Suprapubic skin (tissue), 4 donors: ENCODE results near the gene ZNF526. TPM values are rescaled to one million over a fixed set of nuclear protein-coding genes. Genes with fewer than 3 reads are reported as not detected.

Experiments used
- DNase-seq, 2 donors: peaks; one replicate each; pipeline ENCODE4 v3.0.0-alpha.2; 2019; ENCODE audit warnings: low spot score in 2 of 2
- H3K27ac ChIP-seq: fragments of 200-600 bp; sonication (generic); one replicate; pipeline ENCODE4 v1.5.1; 2019
- H3K27me3 ChIP-seq: fragments of 200-600 bp; sonication (generic); one replicate; pipeline ENCODE4 v1.5.1; 2019
- H3K36me3 ChIP-seq: fragments of 200-600 bp; sonication (generic); one replicate; pipeline ENCODE4 v1.5.1; 2019
- H3K4me1 ChIP-seq: fragments of 200-600 bp; sonication (generic); one replicate; pipeline ENCODE4 v1.5.1; 2019
- H3K4me3 ChIP-seq: fragments of 200-600 bp; sonication (generic); one replicate; pipeline ENCODE4 v1.5.1; 2019; ENCODE audit warnings: mild to moderate bottlenecking
- H3K9me3 ChIP-seq: fragments of 200-600 bp; sonication (generic); one replicate; pipeline ENCODE4 v1.5.1; 2019
- EP300 ChIP-seq: sonication (generic); formaldehyde crosslinking; IDR thresholded peaks from one replicate; pipeline ENCODE4 v1.6.1; 2017; ENCODE audit warnings: antibody characterized with exemption
- POLR2A ChIP-seq, 2 donors: fragments of 450-650 bp; IDR thresholded peaks; one replicate each; pipeline ENCODE4 v1.6.1; 2017; ENCODE audit warnings: antibody characterized with exemption in 2 of 2, mild to moderate bottlenecking in 2 of 2, moderate library complexity in 2 of 2
- POLR2AphosphoS5 ChIP-seq, 3 donors: sonication (generic); formaldehyde crosslinking; IDR thresholded peaks; one replicate each; pipeline ENCODE4 v1.6.1; 2017; ENCODE audit warnings: antibody characterized with exemption in 3 of 3
- WGBS: methylation state at CpG from one replicate; pipeline ENCODE4 v1.1.5; 2018; 5-methylcytosine and 5-hydroxymethylcytosine counted together
- total RNA-seq, 4 donors: library from RNA; depleted of rRNA; stranded (reverse); fragments of >200 nt; gene quantifications; one replicate each; pipeline ENCODE4 v1.1.0, GENCODE V29; 2016
- TF ChIP-seq, protein P1 (sequence below), 2 donors: fragments of 200-600 bp in 1 of 2; fragments of 450-650 bp in 1 of 2; sonication (generic) in 1 of 2; IDR thresholded peaks; one replicate each; pipeline ENCODE4 v1.5.1; 2016 to 2019; ENCODE audit warnings: antibody characterized with exemption in 2 of 2, mild to moderate bottlenecking in 1 of 2, moderate library complexity in 1 of 2

The ZNF526 gene
- total RNA-seq, 4 donors from 2014 or later, result 4.2 to 12.9 (median 8.9) TPM

- no peak for DNase-seq
- H3K4me3 ChIP-seq, result no peak overlapping the region
- peaks cover 56% of the 10 kb centered on the region for H3K27me3 ChIP-seq
- no peak for TF ChIP-seq POLR2AphosphoS5 (IDR thresholded peaks at IDR 0.05)
- TF ChIP-seq POLR2A (IDR thresholded peaks at IDR 0.05), result no peak
- TF ChIP-seq, protein P1, sequence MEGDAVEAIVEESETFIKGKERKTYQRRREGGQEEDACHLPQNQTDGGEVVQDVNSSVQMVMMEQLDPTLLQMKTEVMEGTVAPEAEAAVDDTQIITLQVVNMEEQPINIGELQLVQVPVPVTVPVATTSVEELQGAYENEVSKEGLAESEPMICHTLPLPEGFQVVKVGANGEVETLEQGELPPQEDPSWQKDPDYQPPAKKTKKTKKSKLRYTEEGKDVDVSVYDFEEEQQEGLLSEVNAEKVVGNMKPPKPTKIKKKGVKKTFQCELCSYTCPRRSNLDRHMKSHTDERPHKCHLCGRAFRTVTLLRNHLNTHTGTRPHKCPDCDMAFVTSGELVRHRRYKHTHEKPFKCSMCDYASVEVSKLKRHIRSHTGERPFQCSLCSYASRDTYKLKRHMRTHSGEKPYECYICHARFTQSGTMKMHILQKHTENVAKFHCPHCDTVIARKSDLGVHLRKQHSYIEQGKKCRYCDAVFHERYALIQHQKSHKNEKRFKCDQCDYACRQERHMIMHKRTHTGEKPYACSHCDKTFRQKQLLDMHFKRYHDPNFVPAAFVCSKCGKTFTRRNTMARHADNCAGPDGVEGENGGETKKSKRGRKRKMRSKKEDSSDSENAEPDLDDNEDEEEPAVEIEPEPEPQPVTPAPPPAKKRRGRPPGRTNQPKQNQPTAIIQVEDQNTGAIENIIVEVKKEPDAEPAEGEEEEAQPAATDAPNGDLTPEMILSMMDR (IDR thresholded peaks at IDR 0.05), result no peak
- no peak for TF ChIP-seq EP300
- H3K27ac ChIP-seq, result no peak overlapping the region
- H3K36me3 ChIP-seq, result no peaks in the 10 kb centered on the region
- WGBS, result 89% methylated on average over 11 of the region's 11 CpGs
- no peaks in the 10 kb centered on the region for H3K9me3 ChIP-seq
- peaks cover 18% of the 10 kb centered on the region for H3K4me1 ChIP-seq
These were observed 45.9 kb upstream of the ZNF526 start for GRCh38 chr19:42174188-42174587.

DNA sequence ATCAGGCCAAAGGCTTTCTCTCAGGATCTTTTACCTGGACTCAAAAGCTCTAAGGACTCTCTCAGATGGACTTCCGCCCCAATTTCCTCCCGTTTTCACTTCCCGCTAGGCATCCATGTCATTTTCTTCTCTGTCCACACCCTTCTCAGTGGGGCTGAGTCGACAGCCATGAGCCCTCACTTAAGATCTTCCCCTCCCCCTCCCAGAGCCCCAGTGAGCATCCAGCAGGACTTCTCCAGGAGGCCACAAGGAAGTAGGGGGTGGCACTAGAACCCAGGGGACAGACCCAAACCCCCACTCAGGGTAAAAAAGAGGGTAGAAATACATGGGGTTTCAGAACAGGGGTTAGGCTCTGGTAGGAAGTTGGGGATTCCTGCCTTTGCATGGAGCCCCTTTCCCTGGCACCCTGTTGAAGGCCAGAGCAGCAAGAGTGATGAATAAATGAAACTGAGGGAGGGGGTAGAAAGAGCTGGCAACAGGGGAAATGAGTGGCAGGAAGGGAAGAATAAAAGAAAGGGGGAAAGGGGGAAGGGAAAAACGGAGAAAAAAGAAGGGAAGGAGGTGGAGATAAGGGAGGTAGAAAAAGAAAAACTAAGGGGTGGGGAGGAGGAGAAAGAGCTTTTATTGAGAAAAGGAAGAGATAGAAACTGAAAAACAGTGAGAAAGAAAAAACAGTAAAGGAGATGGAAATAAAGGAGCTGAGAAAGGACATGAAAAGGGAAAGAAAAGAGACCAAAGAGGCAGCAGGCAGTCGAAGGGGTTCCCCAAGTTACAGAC is 45.0 kb upstream of the ZNF526 start:
- Histone ChIP-seq H3K36me3 (no peaks in the 10 kb centered on the region), H3K27ac (no peak overlapping the region), H3K4me3 (no peak overlapping the region), H3K4me1 (peaks cover 18% of the 10 kb centered on the region), H3K9me3 (no peaks in the 10 kb centered on the region), H3K27me3 (peaks cover 61% of the 10 kb centered on the region)
- DNase-seq, result no peak
- TF ChIP-seq POLR2A (IDR thresholded peaks at IDR 0.05), result no peak
- no peak for TF ChIP-seq POLR2AphosphoS5 (IDR thresholded peaks at IDR 0.05)
- TF ChIP-seq, protein P1 (IDR thresholded peaks at IDR 0.05), result no peak
- no peak for TF ChIP-seq EP300
- WGBS, result 55% methylated on average over 6 of the region's 6 CpGs

DNA sequence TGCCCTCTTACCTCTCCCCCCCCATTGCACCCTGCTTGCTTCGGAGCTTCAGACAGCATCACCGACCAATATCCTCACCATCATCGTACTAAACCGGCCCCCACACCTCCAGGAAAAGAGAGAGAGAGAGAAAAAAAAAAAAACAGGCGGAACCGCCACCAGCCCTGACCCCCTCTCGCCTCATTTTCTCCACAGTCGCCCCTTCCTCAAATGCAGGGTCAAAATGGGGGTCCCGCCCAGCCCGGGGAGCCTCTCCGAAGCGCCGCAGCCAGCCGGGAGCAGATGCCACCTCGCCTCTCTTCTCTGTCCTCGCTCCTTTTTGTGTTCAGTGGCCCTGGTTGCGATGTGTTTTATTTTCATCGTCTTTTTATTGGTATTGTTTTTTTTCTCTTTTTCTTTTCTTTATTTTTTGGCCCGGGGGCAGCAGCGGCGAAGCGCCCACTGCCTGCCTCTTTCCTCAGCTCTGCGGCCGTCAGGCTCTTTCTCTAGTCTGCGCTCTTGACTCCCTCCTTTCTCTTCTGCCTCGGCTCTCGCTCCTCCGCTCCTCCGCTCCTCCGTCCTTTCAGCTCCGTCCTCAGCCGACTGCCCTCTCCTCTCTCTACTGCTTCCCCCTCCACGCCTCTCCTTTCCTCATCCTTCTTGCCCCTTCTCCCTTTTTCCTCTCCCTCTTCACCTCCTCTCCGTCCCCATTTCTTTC is 44.0 kb upstream of the ZNF526 start:
- H3K36me3 ChIP-seq, result no peaks in the 10 kb centered on the region
- H3K27ac ChIP-seq, result no peak overlapping the region
- WGBS, result under 1% methylated on average over 34 of the region's 34 CpGs
- peaks cover 69% of the 10 kb centered on the region for H3K27me3 ChIP-seq
- no peak for DNase-seq
- no peaks in the 10 kb centered on the region for H3K9me3 ChIP-seq
- peaks cover 18% of the 10 kb centered on the region for H3K4me1 ChIP-seq
- TF ChIP-seq EP300, result no peak
- no peak for TF ChIP-seq POLR2AphosphoS5 (IDR thresholded peaks at IDR 0.05)
- no peak for TF ChIP-seq POLR2A (IDR thresholded peaks at IDR 0.05)
- TF ChIP-seq, protein P1 (IDR thresholded peaks at IDR 0.05), result no peak
- H3K4me3 ChIP-seq, result peak overlapping the region; percentile 56

DNA sequence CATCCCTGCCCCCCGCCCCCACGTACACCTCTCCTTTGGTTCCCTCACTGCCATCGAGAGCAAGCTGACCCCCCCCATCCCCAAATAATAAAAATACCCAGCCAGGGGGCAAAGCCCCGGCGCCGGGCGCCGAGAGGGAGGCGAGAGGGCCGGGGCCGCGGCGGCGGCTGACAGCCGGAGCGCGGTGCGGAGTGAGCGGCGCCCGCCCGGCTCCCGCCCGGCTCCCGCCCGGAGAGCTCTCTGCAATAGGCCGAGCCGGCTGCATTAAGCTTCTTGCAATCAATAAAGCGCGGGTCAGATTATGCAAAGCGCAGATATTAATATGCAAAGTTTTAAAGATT is 43.5 kb upstream of the ZNF526 start:
- Histone ChIP-seq H3K9me3 (no peaks in the 10 kb centered on the region), H3K4me3 (peak overlapping the region; percentile 56), H3K36me3 (no peaks in the 10 kb centered on the region), H3K27ac (no peak overlapping the region), H3K4me1 (peaks cover 18% of the 10 kb centered on the region), H3K27me3 (peaks cover 74% of the 10 kb centered on the region)
- no peak for DNase-seq
- no peak for TF ChIP-seq POLR2AphosphoS5 (IDR thresholded peaks at IDR 0.05)
- TF ChIP-seq EP300, result no peak
- TF ChIP-seq, protein P1 (IDR thresholded peaks at IDR 0.05), result no peak
- no peak for TF ChIP-seq POLR2A (IDR thresholded peaks at IDR 0.05)
- whole genome bisulfite sequencing, result under 1% methylated on average over 21 of the region's 31 CpGs

- peaks cover 18% of the 10 kb centered on the region for H3K4me1 ChIP-seq
- H3K27me3 ChIP-seq, result peaks cover 78% of the 10 kb centered on the region
- WGBS, result 2% methylated on average over 33 of the region's 66 CpGs
- H3K4me3 ChIP-seq, result peak overlapping the region; percentile 56
- H3K27ac ChIP-seq, result no peak overlapping the region
- H3K9me3 ChIP-seq, result no peaks in the 10 kb centered on the region
- no peaks in the 10 kb centered on the region for H3K36me3 ChIP-seq
- DNase-seq, result no peak
- TF ChIP-seq EP300 (no peak), POLR2AphosphoS5 (IDR thresholded peaks at IDR 0.05) (no peak), POLR2A (IDR thresholded peaks at IDR 0.05) (no peak)
- TF ChIP-seq, protein P1 (IDR thresholded peaks at IDR 0.05), result peak in 1 of 2 donors; percentile 59
These were observed 43.0 kb upstream of the ZNF526 start for GRCh38 chr19:42176990-42177685.
